OCI-LY3 (cell line): ENCODE data around the gene NNMT.

Source experiments
- CTCF ChIP-seq: fragments of 200-600, 300-600 bp; sonication (generic); IDR thresholded peaks from 2 replicates; pipeline ENCODE4 v1.5.1; 2014; ENCODE audit warnings: antibody characterized with exemption, low read length, low read depth
- EZH2phosphoT487 ChIP-seq: fragments of 200-600 bp; shearing (Covaris generic); IDR thresholded peaks from 2 replicates; pipeline ENCODE4 v1.6.1; 2018; ENCODE audit warnings: antibody characterized with exemption, mixed run types, low read depth

- no peak for TF ChIP-seq CTCF
- no peak for TF ChIP-seq EZH2phosphoT487
These were observed 66.1 kb downstream of the NNMT start for GRCh38 chr11:114362326-114362725.
